HepG2 (cell line): Measurements from ENCODE around the gene LRRN4CL. TPM values are rescaled to one million over a fixed set of nuclear protein-coding genes. Genes with fewer than 3 reads are reported as not detected.
A peak's percentile ranks its signal among the peaks of the same experiment; 100 is the strongest.

Experiments
- CCAR2 ChIP-seq: fragments of 200-400 bp; formaldehyde crosslinking; optimal IDR thresholded peaks from 2 replicates; pipeline ENCODE3; 2018; ENCODE audit warnings: low read depth, mild to moderate bottlenecking, low read length, moderate library complexity
- ERF ChIP-seq: IDR thresholded peaks from 2 replicates; pipeline ENCODE4 v1.6.1; 2018; ENCODE audit warnings: missing biosample characterization, missing genetic modification reagents
- HBP1 ChIP-seq: IDR thresholded peaks from 2 replicates; pipeline ENCODE4 v1.6.1; 2016; ENCODE audit warnings: low read depth, control low read depth
- HNRNPH1 ChIP-seq: fragments of 200-400 bp; formaldehyde crosslinking; optimal IDR thresholded peaks from 2 replicates; pipeline ENCODE3; 2017; ENCODE audit warnings: mild to moderate bottlenecking, low read depth, low read length
- KDM5A ChIP-seq: fragments of 200-600 bp; sonication (generic); IDR thresholded peaks from 2 replicates; pipeline ENCODE4 v1.7.0; 2018; ENCODE audit warnings: antibody characterized with exemption, mild to moderate bottlenecking, low read length, borderline replicate concordance
- MLLT10 ChIP-seq: sonication (generic); formaldehyde crosslinking; IDR thresholded peaks from 2 replicates; pipeline ENCODE4 v1.4.0; 2020; ENCODE audit warnings: missing genetic modification reagents
- NCOA5 ChIP-seq: sonication (generic); formaldehyde crosslinking; IDR thresholded peaks from 2 replicates; pipeline ENCODE4 v1.4.0; 2020; ENCODE audit warnings: missing genetic modification reagents
- NCOR1 ChIP-seq: fragments of 200-600 bp; sonication (generic); IDR thresholded peaks from 2 replicates; pipeline ENCODE4 v1.7.0; 2017; ENCODE audit warnings: antibody characterized with exemption, low read length, borderline replicate concordance
- RAD21 ChIP-seq: fragments of 450-650 bp; formaldehyde crosslinking; IDR thresholded peaks from 2 replicates; pipeline ENCODE4 v1.5.0; 2020; ENCODE audit warnings: mild to moderate bottlenecking
- REXO4 ChIP-seq: sonication (generic); formaldehyde crosslinking; IDR thresholded peaks from 2 replicates; pipeline ENCODE4 v1.8.0; 2022; ENCODE audit warnings: missing genetic modification reagents, mild to moderate bottlenecking, borderline replicate concordance
- SMYD3 ChIP-seq: sonication (generic); formaldehyde crosslinking; IDR thresholded peaks from 2 replicates; pipeline ENCODE4 v1.8.1; 2023; ENCODE audit warnings: mild to moderate bottlenecking, missing genetic modification reagents
- TBL1XR1 ChIP-seq: fragments of 150-350 bp; IDR thresholded peaks from 2 replicates; pipeline ENCODE4 v1.6.1; 2014; ENCODE audit warnings: borderline replicate concordance, low read length; ENCODE audit not compliant: partially characterized antibody
- TEF ChIP-seq: sonication (generic); formaldehyde crosslinking; IDR thresholded peaks from 2 replicates; pipeline ENCODE4 v1.5.0; 2020; ENCODE audit warnings: missing genetic modification reagents
- TFDP2 ChIP-seq: sonication (generic); formaldehyde crosslinking; IDR thresholded peaks from 2 replicates; pipeline ENCODE4 v1.4.0; 2020; ENCODE audit warnings: missing genetic modification reagents
- TSC22D2 ChIP-seq: sonication (generic); formaldehyde crosslinking; IDR thresholded peaks from 2 replicates; pipeline ENCODE4 v1.5.1; 2020; ENCODE audit warnings: missing genetic modification reagents, mild to moderate bottlenecking, borderline replicate concordance
- U2AF2 ChIP-seq: fragments of 200-400 bp; formaldehyde crosslinking; IDR thresholded peaks from 2 replicates; pipeline ENCODE4 v1.6.1; 2017; ENCODE audit warnings: low read depth, mild to moderate bottlenecking, low read length
- ZKSCAN1 ChIP-seq: fragments of 150-350 bp; IDR thresholded peaks from 2 replicates; pipeline ENCODE4 v1.6.1; 2014; ENCODE audit warnings: low read length
- ZNF234 ChIP-seq: sonication (generic); formaldehyde crosslinking; conservative IDR thresholded peaks from 2 replicates; pipeline ENCODE4 v1.5.1; 2020; ENCODE audit warnings: mild to moderate bottlenecking, missing genetic modification reagents
- ZNF260 ChIP-seq: sonication (generic); formaldehyde crosslinking; IDR thresholded peaks from 2 replicates; pipeline ENCODE4 v1.4.0; 2020; ENCODE audit warnings: missing genetic modification reagents, low read depth, mild to moderate bottlenecking, borderline replicate concordance
- ZNF761 ChIP-seq: sonication (generic); formaldehyde crosslinking; conservative IDR thresholded peaks from 2 replicates; pipeline ENCODE4 v1.4.0; 2020; ENCODE audit warnings: mild to moderate bottlenecking, missing genetic modification reagents
- ZNF883 ChIP-seq: sonication (generic); formaldehyde crosslinking; IDR thresholded peaks from 2 replicates; pipeline ENCODE4 v1.5.1; 2020; ENCODE audit warnings: mild to moderate bottlenecking, missing genetic modification reagents; ENCODE audit errors: not compliant biosample characterization
- polyA plus RNA-seq, 8 experiments: library from polyadenylated mRNA; depleted of rRNA in 3 of 8; stranded (reverse) in 7 of 8; unstranded in 1 of 8; fragments of >200 nt; fragmentation: Illumina TruSeq in 4 of 8; extraction: Trizol in 4 of 8; gene quantifications; 2 replicates each; pipeline versions ENCODE4 v1.2.1 to v1.2.3, GENCODE V29; 2011 to 2016; ENCODE audit warnings: low read depth in 4 of 8, missing spikeins in 1 of 8, mixed read lengths in 1 of 8; ENCODE audit not compliant: insufficient read depth in 1 of 8
- total RNA-seq, 5 experiments: library from RNA; depleted of rRNA; stranded (reverse); fragments of >200 nt; fragmentation: Illumina TruSeq; extraction: Trizol; gene quantifications; 2 replicates each; pipeline ENCODE4 v1.2.3, GENCODE V29; 2016; ENCODE audit warnings: low read depth in 1 of 5
- TF ChIP-seq, protein P1 (sequence below): IDR thresholded peaks from 2 replicates; pipeline ENCODE4 v1.6.1; 2016; ENCODE audit warnings: missing biosample characterization, missing genetic modification reagents, low read depth
- TF ChIP-seq, protein P2 (sequence below): sonication (generic); formaldehyde crosslinking; IDR thresholded peaks from 2 replicates; pipeline ENCODE4 v1.8.1; 2022; ENCODE audit warnings: mild to moderate bottlenecking, missing genetic modification reagents
- TF ChIP-seq, protein P3 (sequence below): IDR thresholded peaks from 2 replicates; pipeline ENCODE4 v1.6.1; 2016; ENCODE audit warnings: missing genetic modification reagents, missing compliant biosample characterization

Gene LRRN4CL
- total and polyA plus RNA-seq, 2 of the 13 experiments (the other 11 are each of a cell fraction or from before 2014, with no cell fraction given): 0.11 TPM; not detected in 1

DNA sequence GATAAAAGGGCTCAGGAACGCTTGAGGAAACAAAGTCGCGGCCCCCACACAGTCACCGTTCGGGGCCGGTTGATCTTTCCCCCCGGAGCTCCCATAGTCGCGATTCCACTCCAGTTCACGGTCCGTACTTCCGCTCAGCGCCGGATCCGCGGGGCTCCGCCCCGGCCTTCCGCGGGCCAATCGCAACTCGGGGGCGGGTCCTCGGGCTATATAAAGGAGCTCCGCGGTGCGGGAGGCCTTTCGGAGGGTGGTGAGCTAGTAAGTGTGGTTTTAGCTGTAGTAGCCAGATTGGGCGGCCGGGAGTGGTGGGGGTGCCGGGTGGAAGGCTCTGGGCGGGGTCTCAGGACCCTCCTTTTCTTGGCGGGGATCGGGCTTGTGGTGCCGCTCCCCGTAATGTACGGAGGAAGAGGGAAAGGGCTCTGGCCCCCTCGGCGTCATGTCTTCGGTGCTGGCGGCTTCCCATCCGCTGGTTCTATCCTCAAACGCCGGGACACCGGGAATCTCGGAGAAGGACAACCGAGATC is 24.2 kb downstream of the LRRN4CL start, which contains the start of the genes C11orf98 and CSKMT (continued):
- TF ChIP-seq ZNF260 (CRISPR knock-in tag): 0 out of 2 replicates have a peak, but pooled peaks have one; percentile 58
- no peak for TF ChIP-seq HBP1
- peak; percentile 99 for TF ChIP-seq HNRNPH1
- TF ChIP-seq REXO4: 0 out of 2 replicates have a peak, but pooled peaks have one; percentile 9
- TF ChIP-seq TFDP2: peak; percentile 40; the same call in 1 of the 2 replicates
- TF ChIP-seq KDM5A: peak; percentile 4; the same call in 1 of the 2 replicates
- TF ChIP-seq ZNF761 (CRISPR knock-in tag): no peak
- TF ChIP-seq, protein P1, sequence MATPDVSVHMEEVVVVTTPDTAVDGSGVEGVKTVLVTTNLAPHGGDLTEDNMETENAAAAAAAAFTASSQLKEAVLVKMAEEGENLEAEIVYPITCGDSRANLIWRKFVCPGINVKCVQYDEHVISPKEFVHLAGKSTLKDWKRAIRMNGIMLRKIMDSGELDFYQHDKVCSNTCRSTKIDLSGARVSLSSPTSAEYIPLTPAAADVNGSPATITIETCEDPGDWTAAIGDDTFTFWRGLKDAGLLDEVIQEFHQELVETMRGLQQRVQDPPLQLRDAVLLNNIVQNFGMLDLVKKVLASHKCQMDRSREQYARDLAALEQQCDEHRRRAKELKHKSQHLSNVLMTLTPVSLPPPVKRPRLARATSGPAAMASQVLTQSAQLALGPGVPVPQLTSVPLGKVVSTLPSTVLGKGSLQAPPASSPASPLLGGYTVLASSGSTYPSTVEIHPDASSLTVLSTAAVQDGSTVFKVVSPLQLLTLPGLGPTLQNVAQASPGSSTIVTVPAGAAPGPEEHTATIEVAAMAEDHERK: no peak
- TF ChIP-seq CCAR2: no peak
- TF ChIP-seq TBL1XR1: no peak
- peak; percentile 95 for TF ChIP-seq TSC22D2 (CRISPR knock-in tag)
- 0 out of 2 replicates have a peak, but pooled peaks have one; percentile 63 for TF ChIP-seq NCOA5 (CRISPR knock-in tag)
- TF ChIP-seq, protein P2, sequence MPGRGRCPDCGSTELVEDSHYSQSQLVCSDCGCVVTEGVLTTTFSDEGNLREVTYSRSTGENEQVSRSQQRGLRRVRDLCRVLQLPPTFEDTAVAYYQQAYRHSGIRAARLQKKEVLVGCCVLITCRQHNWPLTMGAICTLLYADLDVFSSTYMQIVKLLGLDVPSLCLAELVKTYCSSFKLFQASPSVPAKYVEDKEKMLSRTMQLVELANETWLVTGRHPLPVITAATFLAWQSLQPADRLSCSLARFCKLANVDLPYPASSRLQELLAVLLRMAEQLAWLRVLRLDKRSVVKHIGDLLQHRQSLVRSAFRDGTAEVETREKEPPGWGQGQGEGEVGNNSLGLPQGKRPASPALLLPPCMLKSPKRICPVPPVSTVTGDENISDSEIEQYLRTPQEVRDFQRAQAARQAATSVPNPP: peak; percentile 64; the same call in 1 of the 2 replicates
- TF ChIP-seq RAD21 (CRISPR knock-in tag): peak; percentile 55
- no peak for TF ChIP-seq ZKSCAN1
- TF ChIP-seq ZNF234 (CRISPR knock-in tag): 0 out of 2 replicates have a peak, but pooled peaks have one; percentile 13
- peak; percentile 75; the same call in 1 of the 2 replicates for TF ChIP-seq SMYD3
- no peak for TF ChIP-seq U2AF2
- TF ChIP-seq ZNF883 (CRISPR knock-in tag): peak; percentile 54
- no peak for TF ChIP-seq TEF
- TF ChIP-seq, protein P3, sequence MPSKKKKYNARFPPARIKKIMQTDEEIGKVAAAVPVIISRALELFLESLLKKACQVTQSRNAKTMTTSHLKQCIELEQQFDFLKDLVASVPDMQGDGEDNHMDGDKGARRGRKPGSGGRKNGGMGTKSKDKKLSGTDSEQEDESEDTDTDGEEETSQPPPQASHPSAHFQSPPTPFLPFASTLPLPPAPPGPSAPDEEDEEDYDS (CRISPR knock-in tag): peak; percentile 97
- TF ChIP-seq MLLT10 (CRISPR knock-in tag): no peak
- no peak for TF ChIP-seq NCOR1
- peak; percentile 70; the same call in 1 of the 2 replicates for TF ChIP-seq ERF (CRISPR knock-in tag)
